Skeletal muscle cell (primary cell): ENCODE measurements around the gene CYB5RL.
A peak's percentile ranks its signal among the peaks of the same experiment; 100 is the strongest.
"Not testable (repeated sequence)": the region's sequence is repeated elsewhere in the genome, so short reads cannot be mapped to it uniquely, and the experiment has no call there.

ENCODE experiments used
- DNase-seq: peaks from one replicate; pipeline ENCODE4 v3.0.0-alpha.2; 2010; ENCODE audit warnings: low read depth
- H3K4me3 ChIP-seq: 2 replicates; pipeline ENCODE4 v1.5.1; 2011; ENCODE audit warnings: low read depth, mild to moderate bottlenecking, control low read depth, low read length, moderate library complexity

Gene CYB5RL

DNA sequence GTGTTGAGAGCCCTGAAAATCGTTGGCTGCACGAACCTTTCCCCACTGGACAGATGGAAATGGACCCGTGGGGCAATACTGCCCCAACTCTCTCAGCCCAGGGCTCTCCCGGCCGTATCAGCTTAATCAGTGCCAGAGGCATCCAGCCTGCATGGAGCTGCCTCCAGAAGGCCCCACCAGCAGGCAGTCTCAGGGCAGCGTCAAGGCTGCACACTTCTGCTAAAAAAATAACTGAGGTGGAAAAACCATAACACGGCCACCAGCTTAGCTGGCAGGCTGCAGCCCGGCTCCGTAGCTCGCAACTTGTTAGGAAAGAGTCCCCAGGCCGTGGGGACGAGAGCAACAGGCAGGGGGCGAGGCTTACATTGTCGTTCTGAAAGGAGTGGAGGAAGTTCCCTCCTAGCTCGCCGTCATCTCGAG is 28.1 kb upstream of the CYB5RL start:
- no peak overlapping the region for H3K4me3 ChIP-seq
- no peak for DNase-seq

DNA sequence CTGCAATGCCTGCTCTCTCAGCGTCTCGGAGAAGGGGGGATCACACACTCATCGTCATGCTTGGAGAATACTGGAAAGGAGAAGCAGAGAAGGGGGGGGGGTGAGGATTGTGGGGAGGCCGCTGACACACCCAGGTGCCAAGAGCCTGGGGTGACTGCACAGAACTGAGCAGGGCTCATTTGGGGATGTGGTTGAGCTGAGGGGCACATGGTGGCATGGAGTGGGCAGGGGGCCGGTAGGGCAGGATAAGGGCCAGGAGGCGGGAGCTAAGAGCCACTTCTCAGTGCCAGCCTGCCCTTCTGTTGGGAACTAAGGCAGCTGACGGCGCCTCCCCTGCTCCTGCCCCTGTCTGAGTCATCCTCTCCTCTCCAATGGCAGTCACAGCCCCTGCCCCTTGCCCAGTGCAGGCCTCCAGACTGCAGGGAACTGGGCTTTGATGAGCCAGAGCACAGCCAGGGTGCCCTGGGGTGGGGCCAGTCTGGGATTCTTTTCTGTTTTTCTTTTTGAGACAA is 27.3 kb upstream of the CYB5RL start:
- no peak overlapping the region for H3K4me3 ChIP-seq
- no peak for DNase-seq

DNA sequence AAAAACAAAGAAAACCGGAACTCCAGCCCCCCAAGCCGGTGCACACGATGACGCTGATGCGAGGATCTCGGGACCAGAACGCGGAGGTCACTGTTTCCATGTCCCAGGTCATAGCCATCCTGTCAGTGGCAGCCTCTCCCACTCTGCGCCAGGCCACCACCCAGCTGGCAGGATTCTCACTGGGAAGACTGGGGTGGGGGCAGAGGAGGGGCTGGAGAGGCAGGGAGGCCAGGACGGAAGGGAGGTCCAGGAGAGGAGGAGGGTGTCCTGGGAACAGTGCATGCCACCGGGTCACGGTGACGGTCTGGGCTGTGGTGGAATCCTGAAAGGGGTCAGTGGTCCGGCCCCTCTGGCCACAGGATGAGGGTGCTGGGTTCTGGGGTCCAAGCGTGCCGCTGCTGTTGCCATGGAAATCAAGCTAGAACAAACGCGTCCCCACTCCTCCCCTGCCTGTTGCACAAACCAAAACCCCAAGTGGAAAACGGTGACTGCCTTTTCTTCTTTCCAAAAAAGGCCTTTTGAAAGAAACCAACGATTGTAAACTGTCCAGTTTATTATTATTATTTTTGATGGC is 26.2 kb upstream of the CYB5RL start:
- H3K4me3 ChIP-seq = no peak overlapping the region
- DNase-seq = no peak

DNA sequence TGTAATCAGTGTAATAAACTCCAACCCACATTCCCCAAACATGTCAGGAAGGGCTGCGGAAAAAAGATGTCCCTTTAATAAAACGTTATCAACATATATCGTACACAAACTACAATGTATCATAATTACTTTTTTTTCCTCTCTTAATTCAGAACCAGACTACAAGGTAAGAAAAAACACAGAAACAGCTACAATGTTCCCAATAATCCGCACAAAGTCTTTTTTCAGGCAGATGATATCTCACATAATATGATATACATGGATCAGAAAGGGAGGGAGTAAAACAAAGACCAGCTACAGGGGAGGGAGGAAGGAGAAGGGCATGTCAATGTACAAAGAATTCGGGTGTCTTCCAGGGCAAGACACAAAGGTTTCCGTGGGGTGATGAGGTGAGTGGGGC is 25.5 kb upstream of the CYB5RL start:
- no peak for DNase-seq
- no peak overlapping the region for H3K4me3 ChIP-seq

DNA sequence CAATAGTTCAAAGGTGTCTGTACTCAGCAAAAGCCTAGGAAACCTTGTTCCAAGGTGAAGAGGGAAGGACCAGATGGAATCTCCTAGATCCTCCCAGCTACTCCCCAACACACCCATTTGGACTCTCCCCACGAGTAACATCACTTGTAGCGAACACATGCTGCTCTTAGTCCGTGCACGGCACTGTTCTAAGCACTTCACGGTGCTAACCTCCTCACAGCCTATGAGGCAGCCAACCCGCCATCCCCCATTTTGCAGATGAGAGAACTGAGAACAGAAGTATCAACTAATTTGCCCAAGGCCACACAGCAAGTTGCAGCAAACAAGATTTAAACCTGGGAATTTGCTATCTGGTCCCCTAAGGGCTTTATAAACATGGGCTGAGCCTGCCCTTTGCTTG is 24.4 kb upstream of the CYB5RL start:
- DNase-seq = no peak
- H3K4me3 ChIP-seq = no peak overlapping the region

DNA sequence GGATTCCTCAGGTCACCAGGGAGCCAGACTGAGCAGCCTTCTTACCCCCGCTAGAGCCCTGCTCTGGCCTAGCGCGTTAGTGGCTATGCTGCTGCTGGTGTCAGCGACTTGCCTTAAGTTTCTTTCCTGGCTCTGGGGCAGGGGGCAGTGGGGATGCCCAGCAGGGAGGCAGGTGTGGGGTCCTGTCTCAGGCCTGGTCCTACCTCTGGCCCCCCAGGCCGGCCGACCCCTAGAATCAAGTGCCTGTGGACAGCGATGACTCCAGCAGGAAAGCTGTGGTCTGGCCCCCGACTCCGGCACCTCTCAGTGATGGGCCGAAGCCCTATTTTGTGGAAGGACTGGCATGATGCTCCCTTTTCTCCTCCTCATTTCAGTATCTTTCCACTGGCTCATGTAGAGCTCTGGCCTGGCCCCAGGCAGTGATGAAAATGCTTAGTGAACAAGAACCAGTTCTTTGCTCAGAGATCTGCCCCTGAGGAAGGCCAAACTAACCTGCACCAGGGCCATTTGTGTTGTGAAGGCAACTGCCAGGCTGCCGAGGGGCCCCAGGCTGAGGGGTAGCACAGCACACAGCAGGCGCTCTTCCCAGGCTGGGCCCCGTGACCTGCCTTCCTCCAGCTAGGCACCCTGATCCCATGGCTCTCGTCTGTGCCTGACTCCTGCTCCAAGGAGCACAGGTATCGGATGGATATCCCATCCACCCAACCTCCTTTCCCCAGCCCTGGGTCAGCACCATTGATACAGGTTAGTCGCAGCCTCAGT is 23.8 kb upstream of the CYB5RL start:
- no peak overlapping the region for H3K4me3 ChIP-seq

DNA sequence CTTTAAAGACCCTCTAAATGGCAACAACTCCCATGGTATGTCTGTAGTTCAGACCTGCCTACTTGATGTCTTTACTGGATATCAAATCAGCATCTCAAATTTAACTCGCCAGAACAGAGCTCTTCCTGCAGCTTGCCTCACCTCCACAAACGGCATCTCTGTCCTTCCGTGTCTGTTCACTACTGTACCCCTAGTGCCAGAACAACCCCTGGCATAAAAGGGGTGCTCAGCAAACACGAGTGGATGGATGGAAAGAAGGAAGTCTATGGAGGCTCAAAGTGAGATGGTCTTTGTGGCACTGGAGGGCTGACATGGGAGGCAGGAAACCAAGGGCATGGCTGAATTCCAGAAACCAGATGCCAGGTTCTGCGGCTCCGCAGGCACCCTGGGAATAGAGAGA is 22.9 kb upstream of the CYB5RL start:
- no peak for DNase-seq
- H3K4me3 ChIP-seq = no peak overlapping the region

More for the DNA sequence above, 23.8 kb upstream of the CYB5RL start:
- no peak for DNase-seq

DNA sequence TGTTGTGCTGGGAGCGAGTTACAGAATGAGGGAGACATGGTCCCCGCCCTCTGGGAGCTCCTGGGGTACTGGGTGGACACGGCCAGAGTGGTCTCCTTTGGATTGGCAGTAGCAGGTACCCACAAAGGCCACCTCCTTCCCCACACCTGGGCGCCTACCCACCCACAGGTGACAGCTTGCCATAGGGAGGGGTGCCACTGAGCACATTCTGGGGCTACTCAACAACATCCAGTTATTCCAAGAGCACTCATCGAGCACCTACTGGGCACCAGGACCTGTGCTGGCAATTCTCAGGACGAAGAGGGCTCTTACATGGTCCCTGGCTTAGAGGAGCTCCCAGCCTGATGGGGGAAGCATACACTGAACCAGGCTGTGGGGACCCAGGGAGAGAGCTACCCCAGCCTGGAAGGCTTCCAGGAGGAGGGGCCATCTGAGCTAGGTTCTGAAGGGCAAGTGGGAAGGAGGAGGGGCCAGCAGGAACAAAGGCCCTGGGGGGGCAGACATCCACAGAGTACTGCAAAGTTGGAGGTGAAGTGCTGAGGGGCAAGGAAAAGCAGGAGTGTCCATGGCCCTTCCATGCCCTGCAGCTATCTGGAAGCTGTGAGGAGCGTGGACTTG is 22.1 kb upstream of the CYB5RL start:
- no peak overlapping the region for H3K4me3 ChIP-seq
- no peak for DNase-seq

DNA sequence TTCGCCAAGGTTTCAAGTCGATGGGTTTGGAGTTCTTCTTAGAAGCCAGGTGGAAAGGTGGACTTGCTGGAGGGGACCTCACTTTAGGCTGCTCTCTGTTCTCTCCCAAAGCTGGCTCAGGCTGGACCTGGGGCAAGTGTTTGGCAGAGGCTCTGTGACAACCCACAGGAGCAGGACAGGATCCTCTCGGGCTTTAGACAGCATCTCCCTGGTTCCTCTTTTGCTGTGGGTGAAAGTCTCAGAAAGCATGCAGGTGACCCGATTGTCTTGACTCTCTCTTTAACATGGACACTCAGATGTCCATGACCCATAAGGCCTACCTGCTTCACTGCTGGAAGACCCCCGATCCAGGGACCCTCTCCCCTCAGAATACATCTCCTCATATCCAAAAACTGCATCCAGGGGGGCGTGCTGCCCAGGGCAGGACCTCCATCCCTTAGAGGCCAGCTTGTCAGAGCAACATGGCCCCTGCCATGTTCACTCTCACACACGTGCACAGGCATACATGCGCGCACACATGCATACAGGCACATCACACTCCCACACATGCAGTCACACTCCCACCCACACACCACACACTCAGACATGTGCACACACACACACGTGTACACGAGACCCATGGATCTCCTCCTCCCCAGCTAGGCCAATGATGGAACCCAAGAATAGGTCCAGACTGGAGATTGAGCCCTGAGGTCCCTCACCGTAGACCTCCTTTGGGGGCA is 21.4 kb upstream of the CYB5RL start:
- no peak overlapping the region for H3K4me3 ChIP-seq
- DNase-seq = no peak

DNA sequence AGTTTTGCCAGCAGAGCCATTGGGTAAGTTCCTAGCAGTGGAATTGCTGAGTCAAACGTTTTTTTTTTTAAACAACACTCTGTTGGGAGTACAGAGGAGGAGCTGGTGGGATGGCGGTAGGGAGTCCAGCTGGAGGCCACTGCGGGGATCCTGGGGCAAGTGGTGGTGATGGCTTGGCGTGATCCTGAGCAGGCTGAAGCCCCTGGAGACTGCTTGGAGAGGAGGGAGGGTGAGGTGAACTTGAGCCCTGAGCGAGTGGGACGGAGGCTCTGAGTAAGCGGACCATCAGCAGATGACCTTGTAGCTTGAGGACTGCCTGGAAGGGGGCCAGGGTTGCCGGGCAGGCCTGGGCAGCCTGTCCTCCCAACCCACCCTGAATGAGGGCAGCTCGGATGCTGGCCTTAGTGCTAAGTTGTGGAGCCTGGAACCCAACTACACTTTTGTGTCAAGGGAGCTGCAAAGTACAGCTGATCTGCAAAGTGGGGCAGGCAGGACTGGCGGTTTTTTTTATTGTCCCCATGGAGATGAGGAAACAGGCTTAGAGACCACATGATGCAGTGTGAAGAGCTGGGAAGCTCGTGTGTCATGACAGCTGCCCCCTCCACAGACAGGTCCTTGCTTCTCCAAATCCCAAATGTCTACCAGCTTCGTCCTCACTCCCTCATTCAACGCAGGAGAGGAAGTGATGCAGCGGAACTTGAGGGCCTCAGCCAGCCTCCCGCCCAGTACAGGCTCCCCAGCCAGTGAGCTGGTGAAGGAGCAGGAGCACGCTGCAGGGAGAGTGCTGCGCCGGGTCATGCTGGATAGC is 20.4 kb upstream of the CYB5RL start:
- DNase-seq = peak; percentile 64
- no peak overlapping the region for H3K4me3 ChIP-seq

DNA sequence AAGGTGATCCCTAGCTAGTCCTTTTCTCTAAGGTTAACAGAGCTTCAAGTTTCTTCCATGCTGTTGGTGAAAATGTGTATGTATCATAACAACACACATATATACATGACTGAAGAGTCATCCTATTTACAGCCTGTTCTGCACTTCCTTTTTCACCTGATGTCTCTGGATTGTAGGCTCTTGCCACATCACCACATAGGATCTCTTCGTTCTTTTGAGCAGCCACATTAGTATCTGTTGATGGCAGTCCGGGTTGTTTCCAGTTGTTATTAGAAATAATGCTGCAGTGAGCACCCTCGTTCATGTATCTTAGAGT is 19.8 kb upstream of the CYB5RL start:
- H3K4me3 ChIP-seq = no peak overlapping the region
- DNase-seq = no peak

DNA sequence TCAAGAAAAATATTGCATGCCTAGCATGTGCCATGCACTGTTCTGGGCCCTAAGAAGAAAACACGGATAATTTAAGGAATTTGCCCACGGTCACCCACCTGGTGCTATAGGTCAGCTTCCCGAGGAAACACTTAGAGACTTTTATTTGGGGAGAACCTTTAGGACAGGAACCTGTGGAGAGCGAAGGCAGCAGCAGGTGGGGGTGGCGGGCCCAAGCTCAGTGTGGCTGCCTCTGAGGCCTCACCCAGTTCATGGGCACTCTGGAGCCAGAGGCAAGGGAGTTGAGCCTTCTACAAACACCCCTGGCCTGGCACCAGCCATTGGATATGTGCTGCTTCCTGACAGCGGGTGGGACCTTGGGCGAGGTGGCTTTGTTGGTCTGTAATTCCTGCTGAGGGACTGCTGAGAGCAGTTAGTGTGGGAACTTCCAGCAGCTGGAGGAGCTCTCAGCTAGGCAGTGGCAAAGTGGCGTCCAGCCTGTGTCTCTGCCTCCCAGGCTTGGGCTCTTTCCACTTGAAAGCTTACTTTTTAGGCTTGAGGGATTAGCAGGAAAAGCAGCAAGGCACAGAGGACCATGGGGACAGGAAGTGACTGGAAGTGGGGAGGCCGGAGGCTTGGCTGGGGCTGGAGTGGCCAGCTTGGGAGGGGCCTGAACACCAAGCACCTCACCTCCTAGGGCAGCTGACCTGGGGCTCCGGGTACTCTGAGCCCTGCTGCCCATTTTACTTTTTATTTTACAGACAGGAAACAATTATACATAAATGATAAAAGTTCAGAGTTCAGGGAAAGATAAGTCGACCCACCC is 19.3 kb upstream of the CYB5RL start:
- no peak overlapping the region for H3K4me3 ChIP-seq
- no peak for DNase-seq

DNA sequence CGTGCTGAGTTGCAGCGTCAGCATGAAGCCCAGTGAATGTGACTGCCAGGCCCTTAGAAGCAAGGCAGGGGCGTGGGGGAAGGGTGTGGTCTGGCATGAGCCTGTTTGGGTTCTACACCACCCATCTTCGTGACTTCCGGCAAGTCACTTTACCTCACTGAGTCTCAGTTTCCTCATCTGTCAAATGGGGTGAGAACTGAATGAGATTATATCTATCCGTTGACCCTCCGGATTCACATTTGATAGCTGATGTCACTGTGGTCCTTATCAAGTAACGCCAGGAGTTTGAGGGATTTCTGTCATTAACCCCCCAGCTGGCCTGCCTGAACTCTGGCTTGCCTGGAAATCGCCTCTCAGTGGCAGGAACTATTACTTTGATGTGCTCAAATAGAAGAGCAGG is 15.7 kb upstream of the CYB5RL start:
- no peak overlapping the region for H3K4me3 ChIP-seq
- no peak for DNase-seq

DNA sequence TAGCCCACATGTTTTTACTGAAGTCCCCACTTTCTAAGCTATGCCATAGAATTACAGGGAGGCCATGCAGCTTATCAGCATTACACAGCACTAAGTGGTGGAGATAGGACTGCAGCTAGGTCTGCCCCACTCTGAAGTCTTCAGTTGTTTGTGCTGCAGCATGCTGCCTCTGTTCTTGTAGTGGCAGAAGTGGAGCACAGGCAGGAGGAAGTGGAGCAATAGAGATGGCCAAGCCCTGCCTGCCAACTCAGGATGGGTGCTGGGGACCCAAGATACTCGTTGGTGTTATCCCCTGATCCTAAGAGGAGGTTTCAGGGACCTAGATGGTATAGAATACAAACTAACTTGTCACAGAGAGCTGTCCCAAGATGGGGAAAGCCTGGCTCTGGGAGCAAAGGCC is 13.0 kb upstream of the CYB5RL start:
- H3K4me3 ChIP-seq = no peak overlapping the region
- no peak for DNase-seq

DNA sequence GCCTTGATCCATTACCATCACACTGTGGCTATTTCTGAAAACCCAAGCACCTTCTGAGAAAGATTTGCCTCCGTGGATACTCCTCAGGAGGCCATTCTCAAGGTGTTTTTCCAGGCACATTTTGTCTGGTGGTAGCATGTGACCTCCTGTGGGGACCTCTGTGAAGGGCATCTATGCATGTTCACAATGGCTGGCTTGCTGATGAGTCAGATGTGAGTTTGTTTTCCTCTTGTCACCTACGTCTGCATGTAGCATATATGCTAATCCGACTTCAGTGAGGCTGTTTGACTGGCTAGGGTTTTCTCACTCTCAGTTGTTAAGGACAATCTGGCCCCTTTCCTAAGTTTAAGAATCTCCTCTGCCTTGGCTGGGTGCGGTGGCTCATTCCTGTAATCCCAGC is 8.1 kb upstream of the CYB5RL start:
- DNase-seq, H3K4me3 ChIP-seq: not testable (repeated sequence)

DNA sequence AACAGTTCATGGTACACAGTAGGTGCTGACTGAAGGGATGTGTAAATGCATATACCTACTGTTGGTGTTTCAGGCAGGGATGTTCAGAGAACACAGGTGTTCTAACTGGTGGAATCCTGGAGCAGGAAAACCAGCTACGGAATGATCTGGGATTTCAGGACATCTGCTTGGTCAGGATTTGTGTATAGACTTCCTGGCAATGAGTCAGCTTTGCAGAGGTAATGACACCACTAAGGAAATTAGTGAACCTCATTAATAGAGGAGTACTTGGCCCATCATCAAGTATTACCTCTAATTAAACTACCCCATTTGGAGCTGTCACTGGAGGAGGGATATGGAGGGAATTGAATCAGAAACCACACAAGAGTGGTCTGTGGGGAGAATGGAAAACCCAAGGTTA is 7.5 kb upstream of the CYB5RL start:
- DNase-seq = no peak
- no peak overlapping the region for H3K4me3 ChIP-seq

DNA sequence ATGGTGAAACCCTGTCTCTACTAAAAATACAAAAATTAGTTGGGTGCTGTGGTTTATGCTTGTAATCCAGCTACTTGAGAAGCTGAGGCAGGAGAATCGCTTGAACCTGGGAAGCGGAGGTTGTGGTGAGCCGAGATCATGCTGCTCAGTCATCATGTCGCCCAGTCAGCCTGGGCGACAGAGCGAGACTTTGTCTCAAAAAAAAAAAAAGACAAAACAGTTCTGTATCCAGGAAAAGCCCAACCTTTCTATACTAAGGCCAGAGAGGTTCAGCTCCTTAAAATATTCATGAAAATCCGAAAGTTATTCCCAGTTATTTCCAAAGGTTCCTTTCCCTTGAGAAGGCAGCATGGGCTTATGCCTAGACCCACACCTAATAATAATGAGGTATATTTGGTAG is 4.4 kb upstream of the CYB5RL start:
- H3K4me3 ChIP-seq = no peak overlapping the region
- no peak for DNase-seq

DNA sequence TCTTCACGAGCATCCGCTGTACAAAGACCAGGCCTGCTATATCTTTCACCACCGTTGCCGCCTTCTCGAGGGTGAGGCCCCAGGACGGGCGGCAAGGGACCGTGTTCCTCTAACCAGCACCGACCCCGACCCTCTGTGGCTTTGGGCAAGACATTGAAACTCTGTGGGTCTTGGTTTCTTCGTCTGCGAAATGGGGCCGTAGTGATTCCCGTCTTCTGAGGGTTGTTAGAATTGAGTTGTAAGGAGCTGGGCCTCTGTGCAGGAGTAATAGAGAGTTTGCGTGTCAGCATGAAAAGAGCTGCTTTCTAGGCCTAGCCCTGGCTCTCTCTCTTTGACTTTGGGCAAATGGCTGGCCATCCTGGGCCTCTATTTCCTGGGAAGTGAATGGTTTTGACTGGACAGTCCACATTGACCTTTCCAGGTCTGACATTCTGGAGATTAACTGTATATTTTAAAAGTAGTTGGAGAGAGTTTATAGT is 728 bp upstream of the CYB5RL start:
- H3K4me3 ChIP-seq = peak overlapping the region; percentile 95

More for the DNA sequence above, 728 bp upstream of the CYB5RL start:
- DNase-seq = no peak
